Stimulated activated naive B cell treated with anti-CD40 and anti-IgM and Interleukin-4, amounts not matched to agents 10 μg/mL and 1 μg/mL and 100 μg/mL, for 72 hours (primary cell): ENCODE measurements around the gene GLUL.
"Not testable (repeated sequence)": the region's sequence is repeated elsewhere in the genome, so short reads cannot be mapped to it uniquely, and the experiment has no call there.

ENCODE experiments used
- ATAC-seq, 2 donors: fragments of 150-1000 bp; cut with Tn5 transposase; replicated peaks; 2 replicates each; pipeline ENCODE4 v1.10.0; 2021; ENCODE audit warnings: moderate library complexity in 1 of 2
- DNase-seq: peaks from one replicate; pipeline ENCODE4 v3.0.0; 2021
- H3K27ac Mint-ChIP-seq: one replicate; pipeline ENCODE4 v1.8.0; 2022; ENCODE audit warnings: mild to moderate bottlenecking, mixed read lengths
- H3K27me3 Mint-ChIP-seq, 2 donors: one replicate each; pipeline ENCODE4 v1.8.0; 2022; ENCODE audit warnings: mixed read lengths in 2 of 2
- H3K36me3 Mint-ChIP-seq, 2 donors: one replicate each; pipeline ENCODE4 v1.8.0; 2022; ENCODE audit warnings: mixed read lengths in 2 of 2, mild to moderate bottlenecking in 1 of 2
- H3K4me1 Mint-ChIP-seq, 2 donors: one replicate each; pipeline ENCODE4 v1.8.0; 2022; ENCODE audit warnings: mixed read lengths in 2 of 2, mild to moderate bottlenecking in 1 of 2
- H3K4me3 Mint-ChIP-seq, 2 donors: one replicate each; pipeline ENCODE4 v1.8.0; 2022; ENCODE audit warnings: mild to moderate bottlenecking in 2 of 2, mixed read lengths in 2 of 2, moderate library complexity in 1 of 2
- H3K9me3 Mint-ChIP-seq, 2 donors: one replicate each; pipeline ENCODE4 v1.8.0; 2022; ENCODE audit warnings: mixed read lengths in 2 of 2, mild to moderate bottlenecking in 1 of 2

Gene GLUL

DNA sequence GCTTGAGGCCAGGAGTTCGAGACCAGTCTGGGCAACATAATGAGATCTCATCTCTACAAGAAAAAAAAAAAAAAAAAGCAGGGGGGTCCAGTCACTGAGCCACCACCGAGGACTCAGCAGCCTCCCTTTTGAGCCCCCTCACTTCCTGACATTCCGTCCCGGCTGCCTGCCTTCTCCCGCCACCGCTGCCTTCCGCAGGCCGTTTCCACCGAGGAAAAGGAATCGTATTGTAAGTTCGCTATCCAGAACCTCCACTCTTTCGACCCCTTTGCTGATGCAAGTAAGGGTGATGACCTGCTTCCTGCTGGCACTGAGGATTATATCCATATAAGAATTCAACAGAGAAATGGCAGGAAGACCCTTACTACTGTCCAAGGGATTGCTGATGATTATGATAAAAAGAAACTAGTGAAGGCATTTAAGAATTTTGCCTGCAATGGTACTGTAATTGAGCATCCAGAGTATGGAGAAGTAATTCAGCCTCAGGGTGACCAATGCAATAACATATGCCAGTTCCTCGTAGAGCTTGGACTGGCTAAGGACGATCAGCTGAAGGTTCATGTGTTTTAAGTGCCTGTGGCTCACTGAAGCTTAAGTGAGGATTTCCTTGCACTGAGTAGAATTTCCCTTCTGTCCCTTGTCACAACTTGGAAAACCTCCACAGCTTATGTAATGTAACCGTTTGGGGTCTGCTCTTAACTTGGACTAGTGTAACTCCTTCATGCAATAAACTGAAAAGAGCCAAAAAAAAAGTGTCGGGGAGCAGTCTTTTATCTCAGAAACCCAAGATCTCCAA, 55.6 kb downstream of the GLUL start:
- ATAC-seq: no peak

DNA sequence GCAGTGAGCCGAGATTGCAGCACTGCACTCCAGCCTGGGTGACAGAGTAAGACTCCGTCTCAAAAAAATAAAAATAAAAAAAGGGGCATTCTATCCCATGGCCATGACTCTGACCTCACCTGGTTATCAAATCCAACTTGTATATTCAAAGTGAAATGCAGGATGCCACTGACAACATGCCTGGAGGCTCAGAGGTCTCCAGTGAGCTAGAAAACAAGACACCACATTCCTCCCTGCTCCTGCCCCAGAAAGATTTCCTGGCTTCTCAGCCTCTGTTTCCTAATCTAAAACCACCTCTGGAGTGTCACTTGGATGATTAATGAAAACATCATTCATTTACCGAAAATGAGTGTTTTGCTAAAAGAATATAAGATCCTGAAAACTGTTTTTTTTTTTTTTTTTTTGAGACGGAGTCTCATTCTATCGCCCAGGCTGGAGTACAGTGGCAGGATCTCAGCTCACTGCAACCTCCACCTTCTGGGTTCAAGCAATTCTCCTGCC, 58.5 kb downstream of the GLUL start:
- Mint-ChIP-seq H3K4me1 (peaks cover 7 to 18% of the 10 kb centered on the region in 2 donors), H3K27me3 (peaks cover 7 to 21% of the 10 kb centered on the region in 2 donors)
- not testable (repeated sequence) for ATAC-seq, H3K9me3 Mint-ChIP-seq, DNase-seq, H3K27ac Mint-ChIP-seq, H3K36me3 Mint-ChIP-seq, H3K4me3 Mint-ChIP-seq

More for the DNA sequence above, 55.6 kb downstream of the GLUL start:
- Mint-ChIP-seq H3K36me3 (no peaks in the 10 kb centered on the region), H3K27ac (no peak overlapping the region), H3K9me3 (no peaks in the 10 kb centered on the region), H3K4me3 (no peak overlapping the region), H3K27me3 (peaks cover 7 to 21% of the 10 kb centered on the region in 2 donors), H3K4me1 (peaks cover 8 to 25% of the 10 kb centered on the region in 2 donors)
- DNase-seq: no peak

DNA sequence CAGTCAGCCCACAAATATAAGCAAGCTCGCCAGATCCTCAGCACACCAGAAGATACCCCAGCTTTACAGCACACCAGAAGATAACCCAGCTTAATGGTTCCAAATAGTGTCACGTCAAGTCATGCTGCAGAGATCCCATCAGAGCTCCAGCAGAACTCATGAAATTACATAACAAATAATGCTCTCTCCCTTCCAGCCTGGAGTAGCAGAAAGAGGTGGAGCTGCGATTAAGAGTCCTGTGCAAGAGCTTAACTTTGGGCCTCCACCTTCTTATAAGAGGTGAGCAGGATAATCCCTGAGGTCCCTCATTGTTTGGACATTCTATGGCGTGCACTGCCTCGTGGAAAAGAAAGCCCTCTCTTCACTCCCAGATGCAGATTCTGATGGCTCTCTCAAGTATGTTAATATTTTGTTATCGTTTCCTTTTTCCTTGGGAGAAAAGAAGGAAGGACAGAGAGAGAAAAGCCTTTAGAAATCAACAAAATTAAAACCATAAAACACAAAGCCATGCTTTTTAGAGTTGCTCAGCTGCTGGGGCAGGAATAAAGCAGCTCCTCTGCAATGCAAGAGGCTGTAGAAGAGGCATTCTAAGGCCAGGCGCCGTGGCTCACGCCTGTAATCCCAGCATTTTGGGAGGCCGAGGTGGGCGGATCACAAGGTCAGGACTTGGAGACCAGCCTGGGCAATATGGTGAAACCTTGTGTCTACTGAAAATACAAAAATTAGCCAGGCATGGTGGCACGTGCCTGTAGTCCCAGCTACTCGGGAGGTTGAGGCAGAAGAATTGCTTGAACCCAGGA, 59.1 kb downstream of the GLUL start:
- no peaks in the 10 kb centered on the region for H3K36me3 Mint-ChIP-seq
- DNase-seq: no peak
- H3K27ac Mint-ChIP-seq: no peak overlapping the region
- H3K9me3 Mint-ChIP-seq: no peaks in the 10 kb centered on the region
- ATAC-seq: no peak
- no peak overlapping the region for H3K4me3 Mint-ChIP-seq
- peaks cover 7 to 21% of the 10 kb centered on the region in 2 donors for H3K27me3 Mint-ChIP-seq
- peaks cover 7 to 18% of the 10 kb centered on the region in 2 donors for H3K4me1 Mint-ChIP-seq
